LNCAP (cell line): ENCODE measurements around the gene COPS9.

Experiments used
- CTCF ChIP-seq: fragments of 450-650 bp; IDR thresholded peaks from 2 replicates; pipeline ENCODE4 v1.5.1; 2017; ENCODE audit warnings: mild to moderate bottlenecking

Gene COPS9

GRCh38 chr2:240140511-240140910, 4.4 kb upstream of the COPS9 start, which contains the start of gene OTOS:
Gene OTOS (minus strand): TSS chr2:240140658. CDS start chr2:240140326, 332 bp downstream.
- TF ChIP-seq CTCF: no peak

GRCh38 chr2:240139666-240140393, 3.7 kb upstream of the COPS9 start:
- TF ChIP-seq CTCF: no peak

GRCh38 chr2:240139011-240139441, 2.9 kb upstream of the COPS9 start:
- TF ChIP-seq CTCF: no peak

GRCh38 chr2:240138254-240138984, 2.3 kb upstream of the COPS9 start:
- no peak for TF ChIP-seq CTCF

GRCh38 chr2:240137596-240138253, 1.6 kb upstream of the COPS9 start:
- no peak for TF ChIP-seq CTCF

- TF ChIP-seq CTCF: no peak
These were observed 677 bp upstream of the COPS9 start for GRCh38 chr2:240136671-240137292.

GRCh38 chr2:240135706-240136012, 446 bp downstream of the COPS9 start:
- TF ChIP-seq CTCF: no peak
